Natural killer cell (primary cell): ENCODE results near the gene MAN1A1. TPM values are rescaled to one million over a fixed set of nuclear protein-coding genes. Genes with fewer than 3 reads are reported as not detected.

Source experiments
- ATAC-seq, 3 donors: fragments of 150-1000 bp in 2 of 3; fragments of 200-7000 bp in 1 of 3; cut with Tn5 transposase; 1 replicate in 1 of 3; 2 replicates in 2 of 3; pipeline ENCODE4 v1.10.0; 2021; ENCODE audit warnings: mild to moderate bottlenecking in 2 of 3, moderate library complexity in 2 of 3
- DNase-seq, 2 donors: peaks; one replicate each; pipeline versions ENCODE4 v3.0.0 to v3.0.0-alpha.2; 2013 to 2021; ENCODE audit warnings: mixed read lengths in 1 of 2
- H3K27ac ChIP-seq: one replicate; pipeline ENCODE4 v1.5.1; 2013; ENCODE audit warnings: mild to moderate bottlenecking, low read length
- H3K27me3 ChIP-seq: one replicate; pipeline ENCODE4 v1.6.1; 2013; ENCODE audit warnings: low read length; ENCODE audit not compliant: control insufficient read depth, insufficient read depth
- H3K36me3 ChIP-seq: one replicate; pipeline ENCODE4 v1.6.1; 2013; ENCODE audit warnings: low read length; ENCODE audit not compliant: control insufficient read depth, insufficient read depth
- H3K4me1 ChIP-seq: one replicate; pipeline ENCODE4 v1.6.1; 2013; ENCODE audit warnings: low read length; ENCODE audit not compliant: control insufficient read depth, insufficient read depth
- H3K4me3 ChIP-seq: one replicate; pipeline ENCODE4 v1.5.1; 2013; ENCODE audit warnings: low read length
- H3K9me3 ChIP-seq: one replicate; pipeline ENCODE4 v1.6.1; 2013; ENCODE audit warnings: low read length; ENCODE audit not compliant: control insufficient read depth, insufficient read depth
- H3K27ac Mint-ChIP-seq, 2 donors: one replicate each; pipeline ENCODE4 v1.8.0; 2022; ENCODE audit warnings: mild to moderate bottlenecking in 2 of 2, mixed read lengths in 2 of 2, moderate library complexity in 1 of 2
- H3K27me3 Mint-ChIP-seq, 2 donors: one replicate each; pipeline ENCODE4 v1.8.0; 2022; ENCODE audit warnings: low read depth in 2 of 2, mixed read lengths in 2 of 2
- H3K36me3 Mint-ChIP-seq: one replicate; pipeline ENCODE4 v1.8.0; 2022; ENCODE audit warnings: mixed read lengths
- H3K4me1 Mint-ChIP-seq, 2 donors: one replicate each; pipeline ENCODE4 v1.8.0; 2022; ENCODE audit warnings: mixed read lengths in 2 of 2
- H3K4me3 Mint-ChIP-seq: one replicate; pipeline ENCODE4 v1.8.0; 2022; ENCODE audit warnings: mild to moderate bottlenecking, moderate library complexity, mixed read lengths
- H3K9me3 Mint-ChIP-seq, 2 donors: one replicate each; pipeline ENCODE4 v1.8.0; 2022; ENCODE audit warnings: mixed read lengths in 2 of 2
- CTCF ChIP-seq: fragments of 200-600 bp; IDR thresholded peaks from one replicate; pipeline ENCODE4 v1.8.0; 2022; ENCODE audit warnings: antibody characterized with exemption
- WGBS: methylation state at CpG from one replicate; pipeline ENCODE4 v1.1.7; 2013; ENCODE audit warnings: missing lambda C conversion rate; ENCODE audit not compliant: insufficient coverage; 5-methylcytosine and 5-hydroxymethylcytosine counted together
- intact Hi-C: fragments of 100-400 bp; cut with micrococcal nuclease; formaldehyde crosslinking; loops from one replicate; pipeline ENCODE4 v1.14.2; 2022
- total RNA-seq, 4 donors: library from RNA; stranded (reverse); fragments of 120-200 nt in 1 of 4; gene quantifications; one replicate each; pipeline versions ENCODE4 v1.2.3 to v1.2.4, GENCODE V29; 2013 to 2022

The MAN1A1 gene
- total RNA-seq, 3 donors from 2014 or later (not counting 1 experiment from before 2014, with no cell fraction given) = 45.6 to 54.6 (median 53.6) TPM

DNA sequence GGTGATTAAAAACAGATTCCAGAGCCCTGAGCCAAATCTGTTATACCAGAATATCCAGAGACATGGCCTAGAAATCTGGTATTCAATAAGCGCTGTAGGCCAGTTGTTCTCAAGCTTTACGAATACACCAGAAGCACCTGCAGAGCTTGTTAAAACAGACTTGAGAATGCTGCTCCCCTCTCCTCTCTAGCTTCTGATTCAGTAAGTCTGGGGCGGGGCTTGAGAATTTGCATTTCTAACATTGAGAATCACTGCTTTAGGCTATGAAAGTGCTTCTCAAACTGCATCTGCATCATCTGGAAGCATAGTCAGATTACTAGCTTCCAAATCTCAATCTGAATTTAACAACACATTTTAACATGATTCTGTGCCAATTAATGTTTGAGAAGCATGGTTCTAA is 20.5 kb upstream of the MAN1A1 start:
- intact Hi-C loops = no loop called here
- TF ChIP-seq CTCF = no peak
- no peaks in the 10 kb centered on the region for H3K27me3 ChIP-seq
- DNase-seq = no peak
- H3K36me3 Mint-ChIP-seq = no peaks in the 10 kb centered on the region
- no peak overlapping the region for H3K27ac ChIP-seq
- no peak for ATAC-seq
- no peaks in the 10 kb centered on the region for H3K4me1 Mint-ChIP-seq
- H3K36me3 ChIP-seq = no peaks in the 10 kb centered on the region
- 93% methylated on average over 3 of the region's 3 CpGs for WGBS
- H3K9me3 Mint-ChIP-seq = no peaks in the 10 kb centered on the region
- no peaks in the 10 kb centered on the region for H3K4me1 ChIP-seq
- no peaks in the 10 kb centered on the region for H3K27me3 Mint-ChIP-seq
- no peaks in the 10 kb centered on the region for H3K9me3 ChIP-seq
- no peak overlapping the region for H3K27ac Mint-ChIP-seq
- H3K4me3 ChIP-seq = no peak overlapping the region
- no peak overlapping the region for H3K4me3 Mint-ChIP-seq

- H3K4me1 ChIP-seq = no peaks in the 10 kb centered on the region
- 91% methylated on average over 6 of the region's 6 CpGs for WGBS
- H3K27ac ChIP-seq = no peak overlapping the region
- H3K27me3 Mint-ChIP-seq = no peaks in the 10 kb centered on the region
- no peaks in the 10 kb centered on the region for H3K36me3 Mint-ChIP-seq
- no peak overlapping the region for H3K4me3 Mint-ChIP-seq
- no peaks in the 10 kb centered on the region for H3K9me3 Mint-ChIP-seq
- no peak for ATAC-seq
- H3K27ac Mint-ChIP-seq = no peak overlapping the region
- no peaks in the 10 kb centered on the region for H3K27me3 ChIP-seq
- no peaks in the 10 kb centered on the region for H3K9me3 ChIP-seq
- H3K4me3 ChIP-seq = no peak overlapping the region
- no peak for TF ChIP-seq CTCF
- H3K36me3 ChIP-seq = no peaks in the 10 kb centered on the region
- intact Hi-C loops = no loop called here
- no peaks in the 10 kb centered on the region for H3K4me1 Mint-ChIP-seq
- DNase-seq = no peak
Measured at GRCh38 chr6:119368921-119369320, 19.4 kb upstream of the MAN1A1 start.

DNA sequence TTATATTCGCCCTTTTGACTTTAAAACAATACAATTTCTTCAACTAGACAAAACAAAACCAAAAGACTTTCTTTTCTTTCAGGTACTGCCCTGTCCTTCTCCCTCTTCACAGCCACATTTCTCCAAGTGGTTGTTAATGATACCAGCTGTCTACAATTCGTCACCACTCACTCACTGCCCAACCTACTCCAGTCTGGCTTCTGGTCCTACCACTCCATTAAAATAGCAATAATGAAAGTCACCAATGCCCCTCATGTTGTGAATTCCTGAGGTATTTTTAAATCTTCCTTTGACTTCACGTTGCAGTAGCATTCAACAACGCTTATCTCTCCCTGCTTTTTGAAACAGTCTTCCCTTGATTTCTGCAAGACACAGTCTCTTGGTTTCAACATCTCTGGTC is 11.6 kb upstream of the MAN1A1 start:
- Histone ChIP-seq H3K4me1 (no peaks in the 10 kb centered on the region), H3K4me3 (no peak overlapping the region), H3K36me3 (no peaks in the 10 kb centered on the region), H3K27ac (no peak overlapping the region), H3K27me3 (no peaks in the 10 kb centered on the region), H3K9me3 (no peaks in the 10 kb centered on the region)
- intact Hi-C loops = no loop called here
- DNase-seq (no peak), ATAC-seq (no peak)
- Mint-ChIP-seq H3K4me3 (no peak overlapping the region), H3K36me3 (no peaks in the 10 kb centered on the region), H3K27me3 (no peaks in the 10 kb centered on the region), H3K4me1 (peaks cover 12 to 22% of the 10 kb centered on the region in 2 donors), H3K27ac (no peak overlapping the region), H3K9me3 (no peaks in the 10 kb centered on the region)
- TF ChIP-seq CTCF = no peak
- WGBS = 96% methylated on average over 4 of the region's 4 CpGs

DNA sequence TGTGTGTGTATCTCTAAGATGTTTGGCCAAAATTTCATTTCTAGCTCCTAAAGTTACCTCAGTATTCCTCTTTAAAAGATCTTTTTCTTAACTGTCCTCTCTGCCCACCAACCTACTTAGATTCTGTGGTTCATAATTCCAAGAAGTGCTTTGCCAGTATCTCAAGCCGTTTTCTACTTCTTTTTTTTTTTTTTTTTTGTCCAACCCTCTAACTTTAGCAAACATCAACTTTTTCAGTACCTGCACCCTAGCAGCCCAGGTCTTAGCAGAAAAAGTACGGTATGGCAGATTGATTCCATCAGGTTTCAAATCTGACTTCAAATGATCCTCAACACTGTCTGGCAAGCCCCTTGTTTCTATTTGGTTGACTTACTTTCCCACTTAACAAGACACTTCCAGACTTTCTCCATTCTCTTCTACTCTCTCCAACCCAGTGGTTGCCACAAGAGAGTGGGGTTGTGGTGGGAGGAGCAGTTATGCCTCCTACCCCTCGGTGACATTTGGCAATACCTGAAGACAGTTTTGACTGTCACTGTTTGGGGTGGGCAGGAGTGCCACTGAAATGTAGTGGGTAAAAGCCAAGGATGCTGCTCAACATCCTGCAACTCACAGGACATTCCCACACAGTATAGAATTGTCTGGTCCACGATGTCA is 10.8 kb upstream of the MAN1A1 start:
- TF ChIP-seq CTCF = no peak
- Mint-ChIP-seq H3K4me3 (no peak overlapping the region), H3K27me3 (no peaks in the 10 kb centered on the region), H3K27ac (no peak overlapping the region), H3K9me3 (no peaks in the 10 kb centered on the region), H3K36me3 (no peaks in the 10 kb centered on the region), H3K4me1 (peaks cover 12 to 25% of the 10 kb centered on the region in 2 donors)
- ATAC-seq (no peak), DNase-seq (no peak)
- Histone ChIP-seq H3K4me1 (no peaks in the 10 kb centered on the region), H3K27me3 (no peaks in the 10 kb centered on the region), H3K27ac (no peak overlapping the region), H3K36me3 (no peaks in the 10 kb centered on the region), H3K9me3 (no peaks in the 10 kb centered on the region), H3K4me3 (no peak overlapping the region)
- 43% methylated on average over 4 of the region's 4 CpGs for WGBS
- intact Hi-C loops = no loop called here
